SIG-M5 treated with dmso at 0.1 percent for 504 hours (cell line): ENCODE data around the gene DNAH5.
A peak's percentile ranks its signal among the peaks of the same experiment; 100 is the strongest.

Experiments
- DNase-seq: peaks from one replicate; lab custom pipeline; 2025; ENCODE audit not compliant: unreplicated experiment; lab: John Stamatoyannopoulos, UW

Gene DNAH5

GRCh38 chr5:13939638-13940037 is 4.8 kb downstream of the DNAH5 start:
- no peak for DNase-seq

GRCh38 chr5:13934921-13935320 is 9.6 kb downstream of the DNAH5 start:
- DNase-seq, result no peak

GRCh38 chr5:13934125-13934524 is 10.4 kb downstream of the DNAH5 start:
- DNase-seq, result no peak

GRCh38 chr5:13932561-13932960 is 11.9 kb downstream of the DNAH5 start:
- DNase-seq, result no peak

- no peak for DNase-seq
These were observed 12.5 kb downstream of the DNAH5 start for GRCh38 chr5:13932011-13932410.

- no peak for DNase-seq
These were observed 13.8 kb downstream of the DNAH5 start for GRCh38 chr5:13930541-13931171.

GRCh38 chr5:13926731-13927130 is 17.8 kb downstream of the DNAH5 start:
- no peak for DNase-seq

- no peak for DNase-seq
These were observed 22.9 kb downstream of the DNAH5 start for GRCh38 chr5:13921578-13921977.

- DNase-seq, result no peak
These were observed 24.7 kb downstream of the DNAH5 start for GRCh38 chr5:13919786-13920185.

- DNase-seq, result no peak
These were observed 25.4 kb downstream of the DNAH5 start for GRCh38 chr5:13919087-13919486.

GRCh38 chr5:13917061-13917460 is 27.4 kb downstream of the DNAH5 start:
- DNase-seq, result no peak

GRCh38 chr5:13913962-13914361 is 30.5 kb downstream of the DNAH5 start:
- DNase-seq, result no peak

- no peak for DNase-seq
These were observed 33.7 kb downstream of the DNAH5 start for GRCh38 chr5:13910637-13911288.

GRCh38 chr5:13910201-13910600 is 34.3 kb downstream of the DNAH5 start:
- no peak for DNase-seq

- DNase-seq, result no peak
These were observed 35.2 kb downstream of the DNAH5 start for GRCh38 chr5:13909271-13909670.

GRCh38 chr5:13898569-13898968 is 45.9 kb downstream of the DNAH5 start:
- no peak for DNase-seq

GRCh38 chr5:13878357-13878756 is 66.1 kb downstream of the DNAH5 start:
- DNase-seq, result no peak

- DNase-seq, result peak; percentile 10
These were observed 77.7 kb downstream of the DNAH5 start for GRCh38 chr5:13866792-13867191.

- no peak for DNase-seq
These were observed 79.2 kb downstream of the DNAH5 start for GRCh38 chr5:13865312-13865711.

GRCh38 chr5:13860146-13860545 is 84.3 kb downstream of the DNAH5 start:
- no peak for DNase-seq

- no peak for DNase-seq
These were observed 85.0 kb downstream of the DNAH5 start for GRCh38 chr5:13859270-13860065.

- DNase-seq, result no peak
These were observed 101.2 kb downstream of the DNAH5 start for GRCh38 chr5:13843175-13843846.
